ENCODE data around the gene TAS2R9.

TAS2R9 gene

Small RNAs within 50 kb of the gene (small RNA-seq; reads per million reads assigned to genes)
- gene PRR4 = 0 to 0.04 reads per million in 2 experiments
